Endodermal cell (in vitro differentiated cells): ENCODE results near the gene SLC22A8. TPM values are rescaled to one million over a fixed set of nuclear protein-coding genes. Genes with fewer than 3 reads are reported as not detected.

Source experiments
- DNase-seq: peaks from one replicate; pipeline ENCODE4 v3.0.0-alpha.2; 2017
- H3K27ac ChIP-seq: 2 replicates; pipeline ENCODE4 v1.5.1; 2013; ENCODE audit warnings: mild to moderate bottlenecking, low read depth, low read length, moderate library complexity
- H3K27me3 ChIP-seq: 2 replicates; pipeline ENCODE4 v1.6.1; 2013; ENCODE audit warnings: mild to moderate bottlenecking, low read length, moderate library complexity; ENCODE audit not compliant: insufficient read depth, control insufficient read depth, poor library complexity, severe bottlenecking
- H3K36me3 ChIP-seq: 2 replicates; pipeline ENCODE4 v1.7.0; 2013; ENCODE audit warnings: mild to moderate bottlenecking, low read length, moderate library complexity; ENCODE audit not compliant: control insufficient read depth, insufficient read depth
- H3K4me1 ChIP-seq: one replicate; pipeline ENCODE4 v1.7.0; 2013; ENCODE audit warnings: low read length; ENCODE audit not compliant: control insufficient read depth, insufficient read depth
- H3K4me3 ChIP-seq: 2 replicates; pipeline ENCODE4 v1.5.1; 2013; ENCODE audit warnings: mild to moderate bottlenecking, low read length, moderate library complexity
- H3K9ac ChIP-seq: 2 replicates; pipeline ENCODE4 v1.6.1; 2013; ENCODE audit warnings: mild to moderate bottlenecking, low read length, moderate library complexity; ENCODE audit not compliant: poor library complexity, severe bottlenecking; ENCODE audit errors: extremely low read depth
- H3K9me3 ChIP-seq: 2 replicates; pipeline ENCODE4 v1.6.1; 2013; ENCODE audit warnings: mild to moderate bottlenecking, low read length, moderate library complexity; ENCODE audit not compliant: control insufficient read depth
- H3K27ac Mint-ChIP-seq: 2 replicates; pipeline ENCODE4 v1.8.0; 2020; ENCODE audit warnings: mixed read lengths
- H3K27me3 Mint-ChIP-seq: 2 replicates; pipeline ENCODE4 v1.8.0; 2021; ENCODE audit warnings: mild to moderate bottlenecking, mixed read lengths; ENCODE audit not compliant: insufficient read depth
- H3K36me3 Mint-ChIP-seq: 2 replicates; pipeline ENCODE4 v1.8.0; 2020; ENCODE audit warnings: low read depth, mixed read lengths
- H3K4me1 Mint-ChIP-seq: 2 replicates; pipeline ENCODE4 v1.8.0; 2020; ENCODE audit warnings: mixed read lengths
- H3K4me3 Mint-ChIP-seq: 2 replicates; pipeline ENCODE4 v1.8.0; 2020; ENCODE audit warnings: mild to moderate bottlenecking, moderate library complexity, mixed read lengths
- H3K9me3 Mint-ChIP-seq: 2 replicates; pipeline ENCODE4 v1.8.0; 2020; ENCODE audit warnings: mild to moderate bottlenecking, mixed read lengths
- CTCF ChIP-seq: fragments of 200-600 bp; sonication (generic); conservative IDR thresholded peaks from 2 replicates; pipeline ENCODE4 v1.5.0; 2021; ENCODE audit warnings: antibody characterized with exemption, mild to moderate bottlenecking
- WGBS, 2 experiments: methylation state at CpG; one replicate each; pipeline versions ENCODE4 v1.1.5 to v1.1.7; 2013; ENCODE audit warnings: missing lambda C conversion rate in 2 of 2, mixed read lengths in 1 of 2; ENCODE audit not compliant: insufficient coverage in 1 of 2, insufficient read length in 1 of 2; 5-methylcytosine and 5-hydroxymethylcytosine counted together
- total RNA-seq, 2 donors: library from RNA; stranded (reverse); fragmentation: NEBNext Ultra II Directional in 1 of 2; extraction: Animal tissue kit (Norgen Biotek cat#: 25700) in 1 of 2; gene quantifications; 2 replicates in 1 of 2; 3 replicates in 1 of 2; pipeline ENCODE4 v1.2.1, GENCODE V29; 2021

SLC22A8 gene
- total RNA-seq, 2 donors from 2014 or later, result 0.22 TPM; not detected in 1

- no peak overlapping the region for H3K4me3 ChIP-seq
- no peak overlapping the region for H3K27ac Mint-ChIP-seq
Measured at GRCh38 chr11:63032457-63032856, 16.8 kb upstream of the SLC22A8 start.

GRCh38 chr11:63023841-63024648, 8.4 kb upstream of the SLC22A8 start:
- Mint-ChIP-seq H3K27ac (no peak overlapping the region), H3K4me1 (peaks cover 9% of the 10 kb centered on the region), H3K36me3 (no peaks in the 10 kb centered on the region), H3K27me3 (peaks cover 22% of the 10 kb centered on the region), H3K9me3 (peaks cover 11% of the 10 kb centered on the region), H3K4me3 (no peak overlapping the region)
- WGBS, 2 experiments, result 2 to 26% methylated on average over 7 to 19 of the region's 19 CpGs
- no peak overlapping the region for H3K27ac ChIP-seq
- DNase-seq, result peak; percentile 95
- H3K4me1 ChIP-seq, result peaks cover 4% of the 10 kb centered on the region
- H3K9ac ChIP-seq, result no peak overlapping the region
- H3K4me3 ChIP-seq, result no peak overlapping the region
- peak; percentile 99 for TF ChIP-seq CTCF
- peaks cover 14% of the 10 kb centered on the region for H3K9me3 ChIP-seq
- no peaks in the 10 kb centered on the region for H3K27me3 ChIP-seq
- H3K36me3 ChIP-seq, result no peaks in the 10 kb centered on the region

More at GRCh38 chr11:63032457-63032856, 16.8 kb upstream of the SLC22A8 start:
- H3K27me3 Mint-ChIP-seq, result no peaks in the 10 kb centered on the region
- H3K27me3 ChIP-seq, result no peaks in the 10 kb centered on the region
- peaks cover 8% of the 10 kb centered on the region for H3K4me1 ChIP-seq
- TF ChIP-seq CTCF, result no peak
- 98% methylated on average over 4 of the region's 4 CpGs for WGBS, 2 experiments
- H3K9me3 ChIP-seq, result peaks cover 3% of the 10 kb centered on the region
- no peak overlapping the region for H3K27ac ChIP-seq
- H3K4me3 Mint-ChIP-seq, result no peak overlapping the region
- H3K9ac ChIP-seq, result no peak overlapping the region
- no peaks in the 10 kb centered on the region for H3K36me3 ChIP-seq
- H3K4me1 Mint-ChIP-seq, result peaks cover 11% of the 10 kb centered on the region
- H3K36me3 Mint-ChIP-seq, result no peaks in the 10 kb centered on the region
- peaks cover 16% of the 10 kb centered on the region for H3K9me3 Mint-ChIP-seq
- no peak for DNase-seq

GRCh38 chr11:63023222-63023814, 7.7 kb upstream of the SLC22A8 start:
- no peak for TF ChIP-seq CTCF
- WGBS, 2 experiments, result 91% methylated on average over 11 of the region's 11 CpGs
- H3K27ac Mint-ChIP-seq, result no peak overlapping the region
- Histone ChIP-seq H3K36me3 (no peaks in the 10 kb centered on the region), H3K27ac (no peak overlapping the region), H3K9me3 (peaks cover 14% of the 10 kb centered on the region), H3K4me1 (peaks cover 4% of the 10 kb centered on the region), H3K4me3 (no peak overlapping the region), H3K27me3 (no peaks in the 10 kb centered on the region), H3K9ac (no peak overlapping the region)
- peaks cover 6% of the 10 kb centered on the region for H3K9me3 Mint-ChIP-seq
- peaks cover 9% of the 10 kb centered on the region for H3K4me1 Mint-ChIP-seq
- no peaks in the 10 kb centered on the region for H3K36me3 Mint-ChIP-seq
- no peak overlapping the region for H3K4me3 Mint-ChIP-seq
- DNase-seq, result no peak
- H3K27me3 Mint-ChIP-seq, result peaks cover 24% of the 10 kb centered on the region
